Mesodermal cell (in vitro differentiated cells): ENCODE measurements around the gene PHLDB2.

Source experiments
- H3K27ac ChIP-seq: 2 replicates; pipeline ENCODE4 v1.7.0; 2013; ENCODE audit warnings: mild to moderate bottlenecking, low read depth, low read length, moderate library complexity; ENCODE audit not compliant: severe bottlenecking
- H3K36me3 ChIP-seq: 2 replicates; pipeline ENCODE4 v1.7.1; 2013; ENCODE audit warnings: mild to moderate bottlenecking, low read length, moderate library complexity; ENCODE audit not compliant: control insufficient read depth, insufficient read depth
- H3K4me1 ChIP-seq: one replicate; pipeline ENCODE4 v1.7.1; 2013; ENCODE audit warnings: mild to moderate bottlenecking, low read length; ENCODE audit not compliant: insufficient read depth, control insufficient read depth, poor library complexity, severe bottlenecking
- H3K4me3 ChIP-seq: 2 replicates; pipeline ENCODE4 v1.7.0; 2013; ENCODE audit warnings: low read length, control low read depth, mild to moderate bottlenecking; ENCODE audit not compliant: insufficient read depth, poor library complexity, severe bottlenecking; ENCODE audit errors: extremely low read depth
- H3K9me3 ChIP-seq: 2 replicates; pipeline ENCODE4 v1.7.1; 2013; ENCODE audit warnings: mild to moderate bottlenecking, low read length, moderate library complexity; ENCODE audit not compliant: control insufficient read depth
- WGBS, 2 experiments: methylation state at CpG; one replicate each; pipeline ENCODE4 v1.1.5; 2013; ENCODE audit warnings: missing lambda C conversion rate in 2 of 2; ENCODE audit not compliant: insufficient coverage in 2 of 2; 5-methylcytosine and 5-hydroxymethylcytosine counted together

PHLDB2 gene

DNA sequence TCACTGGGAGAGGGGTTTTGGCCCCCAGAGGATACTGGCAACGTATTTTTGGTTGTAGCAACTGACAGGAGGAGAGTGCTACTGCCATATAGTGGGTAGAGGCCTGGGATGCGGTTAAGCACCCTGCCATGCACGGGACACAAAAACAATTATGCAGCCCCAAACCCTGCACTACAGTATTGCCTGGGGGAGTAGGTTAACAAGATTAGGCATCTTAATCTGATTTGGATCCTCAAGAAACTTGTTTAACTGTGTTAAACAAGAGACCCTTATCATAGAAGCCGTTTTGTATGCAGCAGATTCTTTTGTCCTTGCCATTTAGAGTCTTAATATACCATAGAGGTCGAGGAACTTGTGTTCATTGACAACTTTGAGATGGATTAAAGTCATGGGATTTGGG is 3.4 kb downstream of the PHLDB2 start:
- H3K4me1 ChIP-seq, result peaks cover 45% of the 10 kb centered on the region
- peak overlapping the region; percentile 43 for H3K27ac ChIP-seq
- no peaks in the 10 kb centered on the region for H3K36me3 ChIP-seq
- no peaks in the 10 kb centered on the region for H3K9me3 ChIP-seq
- 17 to 22% methylated on average over 1 of the region's 5 CpGs for WGBS, 2 experiments
- H3K4me3 ChIP-seq, result peak overlapping the region; percentile 91

DNA sequence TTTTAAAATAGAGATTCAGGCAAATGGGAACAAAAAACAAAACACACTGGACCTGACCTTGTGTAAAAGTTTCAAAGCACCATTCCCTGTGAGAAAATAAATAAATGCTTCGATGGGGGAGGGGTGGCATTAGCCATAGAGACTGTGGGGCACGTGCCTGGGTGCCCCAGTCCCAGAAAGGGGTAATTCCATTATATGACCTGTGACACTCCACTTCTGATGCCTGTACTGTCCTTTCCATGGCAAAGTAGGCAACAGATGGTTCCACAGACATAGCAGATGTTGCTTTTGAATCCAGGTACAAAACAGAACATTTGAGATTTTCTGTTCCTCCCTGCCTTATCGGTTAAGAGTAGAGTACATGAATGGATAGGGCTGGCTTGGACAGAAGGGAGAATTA is 3.9 kb downstream of the PHLDB2 start:
- Histone ChIP-seq H3K27ac (peak overlapping the region; percentile 43), H3K36me3 (peaks cover 6% of the 10 kb centered on the region), H3K4me3 (peak overlapping the region; percentile 91), H3K9me3 (no peaks in the 10 kb centered on the region), H3K4me1 (peaks cover 50% of the 10 kb centered on the region)
- 83 to 89% methylated on average over 3 of the region's 3 CpGs for WGBS, 2 experiments

GRCh38 chr3:111863942-111864694 is 5.1 kb downstream of the PHLDB2 start:
- WGBS, 2 experiments, result 50 to 75% methylated on average over 1 of the region's 2 CpGs

DNA sequence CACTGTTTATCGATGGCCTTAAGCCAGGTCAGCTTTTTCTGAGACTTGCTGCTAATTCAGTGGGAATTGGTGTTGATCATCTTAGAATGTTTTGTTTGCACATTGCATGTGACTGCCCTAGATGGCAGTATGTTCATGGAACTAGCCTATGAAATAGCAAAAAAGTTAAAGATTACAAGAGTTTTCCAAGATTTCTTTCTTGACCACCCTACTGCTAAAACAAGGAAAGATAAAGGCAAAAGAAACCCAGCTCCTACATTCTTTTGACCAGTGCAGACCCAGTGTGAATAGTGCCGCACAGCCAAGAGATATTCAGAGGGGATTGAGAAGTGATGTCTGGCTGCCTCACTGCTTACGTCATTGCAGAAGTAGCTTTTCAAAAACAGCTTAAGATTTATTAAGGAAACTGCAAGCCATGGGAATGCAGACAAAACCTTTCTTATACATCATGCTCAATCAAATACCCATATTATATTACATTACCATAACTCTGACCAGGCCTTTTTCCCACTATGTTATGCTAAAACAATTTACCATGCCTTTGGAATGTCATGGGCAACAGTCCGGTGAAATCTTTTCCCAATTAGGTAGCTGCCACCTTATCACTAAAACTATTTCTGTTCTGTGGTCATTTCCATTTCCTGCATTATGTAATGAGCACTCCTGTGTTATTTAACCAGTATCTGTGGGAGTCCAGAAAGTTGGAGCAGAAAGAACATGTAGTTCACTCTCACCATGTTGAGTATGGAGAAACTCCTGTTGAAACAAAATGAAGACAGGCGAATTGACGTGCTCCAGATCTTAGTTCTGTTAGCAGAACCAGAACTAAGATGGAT is 6.0 kb downstream of the PHLDB2 start:
- Histone ChIP-seq H3K4me1 (peaks cover 64% of the 10 kb centered on the region), H3K4me3 (no peak overlapping the region), H3K36me3 (peaks cover 9% of the 10 kb centered on the region), H3K27ac (peak overlapping the region; percentile 93), H3K9me3 (no peaks in the 10 kb centered on the region)
- WGBS, 2 experiments, result 87 to 90% methylated on average over 4 to 5 of the region's 6 CpGs

More at GRCh38 chr3:111863942-111864694, 5.1 kb downstream of the PHLDB2 start:
- Histone ChIP-seq H3K4me1 (peaks cover 55% of the 10 kb centered on the region), H3K27ac (peak overlapping the region; percentile 93), H3K9me3 (no peaks in the 10 kb centered on the region), H3K36me3 (peaks cover 9% of the 10 kb centered on the region), H3K4me3 (no peak overlapping the region)

GRCh38 chr3:111867889-111868426 is 8.9 kb downstream of the PHLDB2 start:
- peaks cover 64% of the 10 kb centered on the region for H3K4me1 ChIP-seq
- H3K36me3 ChIP-seq, result peaks cover 20% of the 10 kb centered on the region
- WGBS, 2 experiments, result 85 to 92% methylated on average over 6 to 7 of the region's 7 CpGs
- H3K4me3 ChIP-seq, result no peak overlapping the region
- H3K27ac ChIP-seq, result no peak overlapping the region
- no peaks in the 10 kb centered on the region for H3K9me3 ChIP-seq

- H3K4me1 ChIP-seq, result peaks cover 52% of the 10 kb centered on the region
- 81 to 100% methylated on average over 1 to 2 of the region's 3 CpGs for WGBS, 2 experiments
- peaks cover 28% of the 10 kb centered on the region for H3K36me3 ChIP-seq
- H3K9me3 ChIP-seq, result no peaks in the 10 kb centered on the region
- no peak overlapping the region for H3K27ac ChIP-seq
- H3K4me3 ChIP-seq, result no peak overlapping the region
Measured at GRCh38 chr3:111870620-111871019, 11.6 kb downstream of the PHLDB2 start.

- H3K4me1 ChIP-seq, result peaks cover 43% of the 10 kb centered on the region
- no peak overlapping the region for H3K4me3 ChIP-seq
- peak overlapping the region; percentile 23 for H3K27ac ChIP-seq
- H3K9me3 ChIP-seq, result peaks cover 3% of the 10 kb centered on the region
- WGBS, 2 experiments, result 86 to 95% methylated on average over 5 to 6 of the region's 6 CpGs
- peaks cover 34% of the 10 kb centered on the region for H3K36me3 ChIP-seq
Measured at GRCh38 chr3:111871809-111872623, 13.0 kb downstream of the PHLDB2 start.

GRCh38 chr3:111872979-111873378 is 13.9 kb downstream of the PHLDB2 start:
- no peak overlapping the region for H3K27ac ChIP-seq
- H3K4me3 ChIP-seq, result no peak overlapping the region
- 90 to 100% methylated on average over 1 of the region's 2 CpGs for WGBS, 2 experiments
- peaks cover 38% of the 10 kb centered on the region for H3K4me1 ChIP-seq
- H3K36me3 ChIP-seq, result peaks cover 28% of the 10 kb centered on the region
- peaks cover 3% of the 10 kb centered on the region for H3K9me3 ChIP-seq

DNA sequence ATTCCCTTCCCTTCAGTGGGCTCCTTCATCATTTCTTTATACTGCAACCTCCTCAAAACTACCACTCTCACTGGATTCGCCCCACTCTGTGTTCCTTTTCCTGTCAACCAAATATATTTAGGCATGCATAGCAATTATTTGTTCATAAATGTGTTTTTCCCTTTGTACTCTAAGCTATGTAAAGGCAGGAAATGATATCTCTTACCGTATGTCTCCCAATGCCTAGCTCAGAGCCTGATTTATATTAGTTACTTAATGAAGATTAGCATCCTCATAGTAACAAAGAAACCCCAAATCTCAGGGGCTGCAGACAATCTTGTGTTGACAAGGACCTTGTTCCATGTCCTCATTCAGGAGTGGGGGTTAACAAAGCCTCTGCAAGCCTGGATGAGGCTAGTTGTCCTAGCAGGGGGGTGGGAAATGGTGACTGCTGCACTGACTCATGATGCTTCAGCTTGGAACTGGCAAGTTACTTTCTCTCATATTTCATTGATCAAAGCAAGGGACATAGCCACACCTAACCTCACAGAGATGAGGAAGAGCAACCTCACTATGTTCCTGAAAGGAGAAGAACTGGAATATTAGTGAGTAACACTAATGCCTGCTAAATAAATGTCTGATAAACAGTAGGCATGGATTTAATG is 15.2 kb downstream of the PHLDB2 start:
- no CpG with 5 or more reads among the region's 2 CpGs for WGBS, 2 experiments
- Histone ChIP-seq H3K4me3 (no peak overlapping the region), H3K9me3 (peaks cover 3% of the 10 kb centered on the region), H3K36me3 (peaks cover 26% of the 10 kb centered on the region), H3K27ac (no peak overlapping the region), H3K4me1 (peaks cover 30% of the 10 kb centered on the region)

DNA sequence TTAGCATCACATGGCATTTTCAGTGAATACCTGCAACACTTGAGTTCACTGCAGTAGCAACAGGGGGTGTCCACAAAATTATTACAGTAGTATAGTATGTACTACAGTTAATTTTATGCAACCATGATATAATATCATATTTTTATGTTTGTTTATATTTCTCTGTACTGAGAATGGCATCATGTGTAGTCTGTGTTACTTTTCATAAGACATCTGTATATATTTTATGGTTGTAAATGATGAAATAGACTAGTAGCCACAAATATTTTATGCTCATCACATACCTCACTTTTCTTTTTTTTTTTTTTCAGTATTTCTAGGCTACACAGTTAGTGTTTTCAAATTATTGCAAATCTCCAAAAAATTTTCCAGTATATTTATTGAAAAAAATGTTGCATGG is 22.4 kb downstream of the PHLDB2 start:
- no peak overlapping the region for H3K27ac ChIP-seq
- H3K4me3 ChIP-seq, result no peak overlapping the region
- no peaks in the 10 kb centered on the region for H3K4me1 ChIP-seq
- H3K36me3 ChIP-seq, result peaks cover 64% of the 10 kb centered on the region
- H3K9me3 ChIP-seq, result peaks cover 3% of the 10 kb centered on the region
